Measurements from ENCODE around the gene DYNC1I1. TPM values are rescaled to one million over a fixed set of nuclear protein-coding genes. Genes with fewer than 3 reads are reported as not detected.

Gene DYNC1I1
- total RNA-seq, 2 experiments from 2014 or later: not detected

- H3K9me3 Mint-ChIP-seq: no peaks in the 10 kb centered on the region
- peaks cover 8% of the 10 kb centered on the region for H3K27me3 Mint-ChIP-seq
- ATAC-seq: no peak
- DNase-seq: no peak
- no peak overlapping the region for H3K27ac Mint-ChIP-seq
- ChIA-PET POLR2A (no interaction called here), CTCF (no interaction called here)
- intact Hi-C loops (cut with micrococcal nuclease): no loop called here
- no peak overlapping the region for H3K4me3 Mint-ChIP-seq
- TF ChIP-seq CTCF (IDR thresholded peaks at IDR 0.05): no peak
- no peaks in the 10 kb centered on the region for H3K4me1 Mint-ChIP-seq (ENCODE audit: low read depth)
- no peaks in the 10 kb centered on the region for H3K36me3 Mint-ChIP-seq (ENCODE audit: low read depth)
Observed at GRCh38 chr7:96040250-96040772, 268.0 kb downstream of the DYNC1I1 start.

- POLR2A ChIA-PET: no interaction called here
- no peak overlapping the region for H3K27ac Mint-ChIP-seq
- TF ChIP-seq CTCF (IDR thresholded peaks at IDR 0.05): no peak
- no peaks in the 10 kb centered on the region for H3K4me1 Mint-ChIP-seq (ENCODE audit: low read depth)
- CTCF ChIA-PET: no interaction called here
- intact Hi-C loops (cut with micrococcal nuclease): no loop called here
- no peak for ATAC-seq
- no peak overlapping the region for H3K4me3 Mint-ChIP-seq
- no peaks in the 10 kb centered on the region for H3K36me3 Mint-ChIP-seq (ENCODE audit: low read depth)
- H3K27me3 Mint-ChIP-seq: peaks cover 8% of the 10 kb centered on the region
- DNase-seq: no peak
- H3K9me3 Mint-ChIP-seq: no peaks in the 10 kb centered on the region
Observed at GRCh38 chr7:96041171-96041570, 268.8 kb downstream of the DYNC1I1 start.

GRCh38 chr7:96045181-96045580 is 272.8 kb downstream of the DYNC1I1 start:
- H3K27me3 Mint-ChIP-seq: peaks cover 8% of the 10 kb centered on the region
- H3K4me3 Mint-ChIP-seq: no peak overlapping the region
- intact Hi-C loops (cut with micrococcal nuclease): no loop called here
- no peaks in the 10 kb centered on the region for H3K4me1 Mint-ChIP-seq (ENCODE audit: low read depth)
- POLR2A ChIA-PET: interaction anchor here (0.5 kb wide), 1 partner anchor 46 kb away, joined by 4 read pairs; no protein-coding TSS in a partner anchor
- DNase-seq: no peak
- no peaks in the 10 kb centered on the region for H3K9me3 Mint-ChIP-seq
- H3K36me3 Mint-ChIP-seq (ENCODE audit: low read depth): no peaks in the 10 kb centered on the region
- no peak for ATAC-seq
- CTCF ChIA-PET: no interaction called here
- no peak for TF ChIP-seq CTCF (IDR thresholded peaks at IDR 0.05)
- no peak overlapping the region for H3K27ac Mint-ChIP-seq

GRCh38 chr7:96045919-96046318 is 273.6 kb downstream of the DYNC1I1 start:
- no peak for ATAC-seq
- POLR2A ChIA-PET: no interaction called here
- no peak for DNase-seq
- Mint-ChIP-seq H3K9me3 (no peaks in the 10 kb centered on the region), H3K36me3 (ENCODE audit: low read depth) (no peaks in the 10 kb centered on the region), H3K4me1 (ENCODE audit: low read depth) (no peaks in the 10 kb centered on the region), H3K4me3 (no peak overlapping the region), H3K27ac (no peak overlapping the region), H3K27me3 (peaks cover 4% of the 10 kb centered on the region)
- CTCF ChIA-PET: no interaction called here
- TF ChIP-seq CTCF (IDR thresholded peaks at IDR 0.05): no peak
- intact Hi-C loops (cut with micrococcal nuclease): no loop called here

- Mint-ChIP-seq H3K4me1 (ENCODE audit: low read depth) (no peaks in the 10 kb centered on the region), H3K36me3 (ENCODE audit: low read depth) (no peaks in the 10 kb centered on the region), H3K27me3 (peaks cover 6% of the 10 kb centered on the region), H3K9me3 (no peaks in the 10 kb centered on the region), H3K4me3 (no peak overlapping the region), H3K27ac (no peak overlapping the region)
- ChIA-PET POLR2A (no interaction called here), CTCF (no interaction called here)
- ATAC-seq (no peak), DNase-seq (no peak)
- no peak for TF ChIP-seq CTCF (IDR thresholded peaks at IDR 0.05)
- intact Hi-C loops (cut with micrococcal nuclease): no loop called here
Observed at GRCh38 chr7:96052289-96052688, 279.9 kb downstream of the DYNC1I1 start.
